Central memory CD4-positive, alpha-beta T cell (primary cell): Measurements from ENCODE around the gene PDE1A.

Source experiments
- DNase-seq: peaks from one replicate; pipeline ENCODE4 v3.0.0; 2022
- total RNA-seq, 3 experiments: gene quantifications; one replicate each; lab custom pipeline; 2026; lab: John Stamatoyannopoulos, UW

Gene PDE1A
- total RNA-seq = 0 to 0.04 (median 0) reads per million in 3 experiments

- DNase-seq = no peak
Observed at GRCh38 chr2:182426918-182427240, at the start of gene PDE1A. PDE1A (minus strand) TSS chr2:182427036.

DNA sequence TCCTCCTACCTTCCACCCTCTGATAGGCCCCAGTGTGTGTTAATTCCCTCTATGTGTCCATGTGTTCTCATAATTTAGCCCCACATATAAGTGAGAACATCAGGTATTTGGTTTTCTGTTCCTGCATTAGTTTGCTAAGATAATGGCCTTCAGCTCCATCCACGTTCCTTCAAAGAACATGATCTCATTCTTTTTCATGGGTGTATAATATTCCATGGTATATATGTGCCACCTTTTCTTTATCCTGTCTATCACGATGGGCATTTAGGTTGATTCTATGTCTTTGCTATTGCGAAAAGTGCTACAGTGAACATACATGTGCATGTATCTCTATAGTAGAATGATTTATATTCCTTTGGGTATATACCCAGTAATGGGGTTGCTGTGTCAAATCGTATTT is 46.8 kb upstream of the PDE1A start:
- no peak for DNase-seq

DNA sequence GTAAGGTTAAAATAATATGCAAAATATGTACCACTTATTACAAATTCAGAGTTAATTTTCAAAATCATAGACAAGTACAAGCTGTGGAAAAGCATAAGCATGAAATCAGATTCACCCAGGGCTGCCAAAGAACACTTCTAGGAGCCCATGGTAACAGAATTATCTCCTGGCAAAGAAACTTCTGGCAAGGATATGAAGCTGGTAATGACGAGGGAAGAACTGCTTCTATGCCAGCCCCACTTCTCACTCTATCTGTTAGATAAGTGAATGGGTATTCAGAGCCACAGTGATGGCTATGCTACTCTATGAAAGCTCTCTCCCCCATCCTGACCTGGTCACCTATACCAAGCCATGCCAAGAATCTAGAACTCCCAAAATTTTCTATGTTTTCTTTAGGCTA is 36.9 kb upstream of the PDE1A start:
- DNase-seq = no peak

GRCh38 chr2:182456784-182457183 is 29.9 kb upstream of the PDE1A start:
- no peak for DNase-seq

GRCh38 chr2:182452456-182452990 is 25.7 kb upstream of the PDE1A start:
- DNase-seq = no peak

- DNase-seq = no peak
Observed at GRCh38 chr2:182448371-182448770, 21.5 kb upstream of the PDE1A start.

GRCh38 chr2:182447863-182448262 is 21.0 kb upstream of the PDE1A start:
- DNase-seq = no peak

DNA sequence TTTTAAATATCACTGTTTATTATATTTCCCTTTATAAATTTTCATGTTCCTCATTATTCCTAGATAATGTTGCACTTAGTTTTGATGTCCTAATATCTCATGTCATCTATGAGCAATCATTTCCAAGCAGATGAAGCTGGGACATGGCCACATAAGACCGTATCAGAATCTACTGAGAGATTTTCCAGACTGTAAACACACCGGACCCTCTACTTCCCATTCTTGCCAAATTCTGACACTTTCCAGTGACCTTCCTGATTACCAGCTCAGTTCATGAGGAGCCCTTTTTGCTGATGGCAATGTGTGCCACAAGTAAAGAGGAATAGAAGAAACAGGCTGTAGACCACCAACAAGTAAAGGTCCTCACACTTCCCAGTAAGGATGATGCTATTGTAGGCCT is 20.3 kb upstream of the PDE1A start:
- DNase-seq = no peak

DNA sequence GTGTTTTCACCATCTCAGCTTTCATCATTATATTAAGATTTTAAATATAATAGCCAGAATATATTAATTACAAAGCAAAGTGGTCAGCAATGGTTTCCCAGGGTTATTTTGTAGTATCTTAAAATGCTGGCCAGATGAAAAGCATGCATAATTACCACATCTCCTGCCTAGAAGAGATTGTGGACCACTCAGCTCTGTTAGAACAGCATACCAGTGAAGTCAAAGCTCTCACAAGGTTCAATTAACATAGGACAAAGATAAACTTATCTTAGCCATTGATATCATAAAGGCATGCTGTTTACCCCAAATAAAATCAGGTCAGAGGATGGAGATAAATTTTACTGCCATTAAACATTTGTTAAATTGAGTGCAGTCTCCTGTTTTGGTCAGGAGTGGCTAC is 19.3 kb upstream of the PDE1A start:
- no peak for DNase-seq

- DNase-seq = no peak
Observed at GRCh38 chr2:182445391-182445965, 18.6 kb upstream of the PDE1A start.

- no peak for DNase-seq
Observed at GRCh38 chr2:182444806-182445205, 18.0 kb upstream of the PDE1A start.

- DNase-seq = no peak
Observed at GRCh38 chr2:182444170-182444569, 17.3 kb upstream of the PDE1A start.

DNA sequence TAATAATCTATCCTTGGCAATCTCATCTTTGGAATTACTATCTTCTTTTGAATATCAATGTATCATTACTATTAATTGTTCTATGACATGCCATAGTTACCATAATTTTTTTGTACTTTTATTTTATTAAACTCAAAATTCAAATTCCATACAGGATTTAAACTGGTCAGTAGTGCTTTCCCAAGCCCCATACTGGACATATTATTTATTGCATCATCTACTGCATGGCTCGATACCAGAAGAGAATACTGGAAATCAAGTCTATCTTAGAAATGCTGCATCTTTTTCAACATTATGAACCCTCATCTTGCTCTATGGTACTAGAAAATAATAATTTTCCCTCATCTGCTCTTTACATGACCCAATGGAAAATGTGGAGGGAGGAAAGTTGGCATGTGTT is 9.4 kb upstream of the PDE1A start:
- no peak for DNase-seq

GRCh38 chr2:182435754-182436153 is 8.9 kb upstream of the PDE1A start:
- no peak for DNase-seq

- no peak for DNase-seq
Observed at GRCh38 chr2:182432051-182432450, 5.2 kb upstream of the PDE1A start.

- DNase-seq = no peak
Observed at GRCh38 chr2:182428476-182428875, 1.6 kb upstream of the PDE1A start.

DNA sequence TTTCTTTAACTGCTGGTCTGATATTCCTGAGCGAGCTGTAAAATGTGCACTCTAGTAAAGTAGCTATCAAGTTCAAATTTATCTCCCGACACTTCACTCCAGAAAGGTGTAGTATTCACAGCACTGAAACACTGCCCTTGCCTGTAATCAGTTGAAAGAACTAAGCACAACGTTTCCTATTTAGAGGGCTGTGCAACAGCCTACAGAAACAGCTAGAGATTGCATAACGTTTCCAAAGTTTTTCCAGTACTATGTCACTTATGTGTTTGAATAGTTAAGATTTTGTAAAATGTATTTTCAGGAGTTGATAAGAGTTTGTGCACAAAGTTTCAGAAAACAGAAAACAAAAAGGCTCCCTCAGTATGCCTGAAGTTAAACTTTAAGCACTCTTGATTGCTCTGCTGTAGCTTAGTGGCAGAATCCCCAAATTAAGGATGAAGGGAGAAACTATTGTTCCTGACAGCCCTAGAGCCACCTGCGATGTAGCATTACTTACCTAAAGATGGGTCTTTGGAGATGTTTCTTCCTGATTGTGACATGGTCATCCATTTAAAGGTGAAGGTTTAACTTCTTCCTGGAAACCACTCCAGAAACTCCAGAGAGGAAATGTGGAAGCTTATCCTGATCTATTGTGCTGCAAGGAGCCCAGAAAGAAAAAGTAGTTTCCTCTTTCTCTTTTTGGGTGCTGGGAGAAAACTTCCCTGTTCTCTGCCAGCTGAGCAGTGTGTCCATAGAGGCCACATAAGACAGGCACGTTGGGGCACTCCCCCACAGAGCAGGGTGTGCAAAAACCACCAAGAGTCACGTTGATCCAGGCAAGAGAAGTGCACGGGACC is 536 bp downstream of the PDE1A start:
- DNase-seq = no peak

DNA sequence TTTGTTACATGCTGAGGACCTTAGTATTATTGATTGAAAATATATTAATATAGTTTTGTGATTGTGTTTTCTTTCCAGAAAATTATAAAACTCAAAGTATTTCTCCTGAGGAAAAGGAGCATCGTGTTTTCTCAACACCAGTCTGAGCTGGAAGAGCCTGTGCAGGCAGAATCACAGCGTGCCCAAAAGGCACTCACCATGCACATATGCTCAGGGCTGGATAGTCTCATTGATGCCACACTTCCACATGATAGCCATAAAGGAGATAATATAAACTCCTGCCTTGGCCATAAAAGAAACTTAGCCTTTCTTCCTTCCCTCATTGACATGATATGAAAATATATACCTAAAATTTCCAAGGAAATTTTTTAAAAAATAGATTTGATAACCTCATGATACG is 4.0 kb downstream of the PDE1A start:
- no peak for DNase-seq

GRCh38 chr2:182420669-182421068 is 6.2 kb downstream of the PDE1A start:
- DNase-seq = no peak

- no peak for DNase-seq
Observed at GRCh38 chr2:182416861-182417260, 10.0 kb downstream of the PDE1A start.

DNA sequence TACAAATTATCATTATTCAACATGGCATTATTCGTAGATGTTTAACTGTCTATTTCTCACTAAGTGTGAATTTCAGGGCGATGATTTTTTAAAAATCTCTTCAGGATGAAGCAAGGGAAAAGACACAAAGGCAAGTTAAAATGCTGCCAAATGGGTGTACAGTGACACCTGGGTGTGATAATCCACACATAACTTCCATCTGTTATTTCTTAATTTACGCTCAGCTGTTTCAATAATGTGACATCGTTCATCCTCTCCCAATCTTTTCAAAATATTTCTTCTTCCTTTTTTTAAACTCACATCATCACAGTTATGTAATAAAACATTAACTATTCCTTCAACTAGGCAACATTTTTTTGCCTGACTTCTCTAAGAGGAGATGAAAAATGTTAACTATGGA is 10.6 kb downstream of the PDE1A start:
- no peak for DNase-seq

DNA sequence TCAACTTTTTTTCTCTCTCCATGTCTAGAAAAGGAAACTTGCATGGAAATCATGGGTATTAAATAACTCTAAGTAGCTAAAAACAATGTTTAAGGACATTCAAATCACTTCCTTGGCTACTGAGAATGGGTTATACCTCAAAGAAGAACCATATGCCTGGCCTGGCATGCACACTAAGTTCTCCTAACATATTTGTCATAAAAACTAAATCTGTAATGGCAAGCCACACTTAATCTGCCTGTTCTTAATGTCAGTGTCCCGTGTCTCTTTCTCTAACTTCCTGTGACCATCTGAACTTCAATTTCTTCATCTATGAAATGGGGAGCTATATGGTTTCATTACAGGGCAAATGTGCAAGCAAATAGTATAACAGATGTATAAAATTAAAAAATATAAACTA is 11.1 kb downstream of the PDE1A start:
- DNase-seq = no peak

DNA sequence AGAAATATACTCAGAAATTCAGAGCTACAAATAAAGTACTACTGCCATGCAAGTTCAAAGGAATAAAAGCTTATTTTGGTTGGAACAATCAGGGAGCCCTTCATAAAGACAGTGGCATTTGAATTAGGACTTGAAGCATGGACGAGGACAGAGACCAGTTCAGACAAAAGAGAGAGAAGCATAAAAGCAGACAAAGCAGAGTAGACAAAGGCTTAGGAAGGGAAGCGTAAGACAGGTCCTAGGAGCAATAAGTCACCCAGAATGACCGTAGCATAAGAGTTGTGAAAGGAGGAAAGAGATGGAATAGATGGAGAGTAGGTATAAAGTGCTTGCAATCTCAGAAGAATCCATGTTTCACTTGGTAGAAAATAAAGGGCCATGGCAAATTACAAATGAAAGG is 14.0 kb downstream of the PDE1A start:
- no peak for DNase-seq

DNA sequence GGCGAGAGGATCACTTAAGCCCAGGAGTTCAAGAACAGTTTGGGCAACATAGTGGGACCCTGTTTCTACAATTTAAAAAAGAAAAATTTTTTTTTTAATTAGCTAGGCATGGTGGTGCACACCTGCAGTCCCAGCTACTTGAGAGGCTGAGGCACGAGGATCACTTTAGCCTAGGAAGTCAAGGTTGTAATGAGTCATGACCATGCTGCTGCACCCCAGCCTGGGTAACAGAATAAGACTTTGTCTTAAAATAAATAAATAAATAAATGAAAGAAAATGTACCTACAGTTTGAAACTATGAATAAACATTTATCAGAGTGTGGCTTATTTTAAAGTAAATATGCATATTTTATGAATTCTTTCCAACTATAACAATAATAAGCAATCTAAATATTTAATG is 16.7 kb downstream of the PDE1A start:
- DNase-seq = no peak

GRCh38 chr2:182406221-182406620 is 20.6 kb downstream of the PDE1A start:
- no peak for DNase-seq
